IPS-11a (cell line): ENCODE data around the gene DIP2A.

ENCODE experiments used
- H3K4me3 ChIP-seq: one replicate; pipeline ENCODE4 v1.5.1; 2013; ENCODE audit warnings: low read depth, low read length, control low read depth

The DIP2A gene

GRCh38 chr21:46477765-46478164 is 19.1 kb downstream of the DIP2A start:
- no peak overlapping the region for H3K4me3 ChIP-seq

GRCh38 chr21:46478910-46479309 is 20.2 kb downstream of the DIP2A start:
- H3K4me3 ChIP-seq: no peak overlapping the region

GRCh38 chr21:46480466-46480865 is 21.8 kb downstream of the DIP2A start:
- no peak overlapping the region for H3K4me3 ChIP-seq

GRCh38 chr21:46482225-46482845 is 23.6 kb downstream of the DIP2A start:
- H3K4me3 ChIP-seq: no peak overlapping the region

- no peak overlapping the region for H3K4me3 ChIP-seq
Measured at GRCh38 chr21:46482846-46483231, 24.1 kb downstream of the DIP2A start.

GRCh38 chr21:46483300-46484295 is 24.9 kb downstream of the DIP2A start:
- no peak overlapping the region for H3K4me3 ChIP-seq

GRCh38 chr21:46486481-46487126 is 27.9 kb downstream of the DIP2A start:
- no peak overlapping the region for H3K4me3 ChIP-seq

- no peak overlapping the region for H3K4me3 ChIP-seq
Measured at GRCh38 chr21:46489162-46489663, 30.5 kb downstream of the DIP2A start.

GRCh38 chr21:46489800-46490199 is 31.1 kb downstream of the DIP2A start:
- no peak overlapping the region for H3K4me3 ChIP-seq

GRCh38 chr21:46491553-46491952 is 32.9 kb downstream of the DIP2A start:
- H3K4me3 ChIP-seq: no peak overlapping the region

GRCh38 chr21:46492851-46493250 is 34.2 kb downstream of the DIP2A start:
- no peak overlapping the region for H3K4me3 ChIP-seq

GRCh38 chr21:46493828-46494227 is 35.1 kb downstream of the DIP2A start:
- no peak overlapping the region for H3K4me3 ChIP-seq

GRCh38 chr21:46498335-46499050 is 39.8 kb downstream of the DIP2A start:
- no peak overlapping the region for H3K4me3 ChIP-seq

- H3K4me3 ChIP-seq: no peak overlapping the region
Measured at GRCh38 chr21:46500224-46500861, 41.7 kb downstream of the DIP2A start.

- H3K4me3 ChIP-seq: no peak overlapping the region
Measured at GRCh38 chr21:46503922-46504550, 45.3 kb downstream of the DIP2A start.

- H3K4me3 ChIP-seq: no peak overlapping the region
Measured at GRCh38 chr21:46504666-46505065, 46.0 kb downstream of the DIP2A start.

GRCh38 chr21:46507562-46507961 is 48.9 kb downstream of the DIP2A start:
- no peak overlapping the region for H3K4me3 ChIP-seq

GRCh38 chr21:46509741-46510502 is 51.2 kb downstream of the DIP2A start:
- H3K4me3 ChIP-seq: no peak overlapping the region

- no peak overlapping the region for H3K4me3 ChIP-seq
Measured at GRCh38 chr21:46515109-46515508, 56.4 kb downstream of the DIP2A start.
